ENCODE measurements around the gene CALML6.

The CALML6 gene

GRCh38 chr1:1874901-1875300 lies 40.2 kb upstream of the CALML6 start:
- Histone ChIP-seq H3K4me3 (replicated peaks; ENCODE audit: low read depth, low read length) (no peak overlapping the region), H3K36me3 (ENCODE audit: control insufficient read depth, insufficient read depth, low read length) (peaks cover 18% of the 10 kb centered on the region), H3K27me3 (replicated peaks; ENCODE audit: control insufficient read depth, insufficient read depth, low read length) (no peaks in the 10 kb centered on the region)
- no peak for DNase-seq (ENCODE audit: extremely low read depth, insufficient read length)
- TF ChIP-seq CTCF (IDR thresholded peaks at IDR 0.05; ENCODE audit: insufficient read depth, low read length, poor library complexity, severe bottlenecking) = no peak

- no peak for DNase-seq (ENCODE audit: extremely low read depth, insufficient read length)
- no peaks in the 10 kb centered on the region for H3K27me3 ChIP-seq (replicated peaks; ENCODE audit: control insufficient read depth, insufficient read depth, low read length)
- TF ChIP-seq CTCF (IDR thresholded peaks at IDR 0.05; ENCODE audit: insufficient read depth, low read length, poor library complexity, severe bottlenecking) = no peak
- H3K4me3 ChIP-seq (replicated peaks; ENCODE audit: low read depth, low read length) = no peak overlapping the region
- H3K36me3 ChIP-seq (ENCODE audit: control insufficient read depth, insufficient read depth, low read length) = peaks cover 18% of the 10 kb centered on the region
Observed at GRCh38 chr1:1875932-1876331, 39.1 kb upstream of the CALML6 start.

DNA sequence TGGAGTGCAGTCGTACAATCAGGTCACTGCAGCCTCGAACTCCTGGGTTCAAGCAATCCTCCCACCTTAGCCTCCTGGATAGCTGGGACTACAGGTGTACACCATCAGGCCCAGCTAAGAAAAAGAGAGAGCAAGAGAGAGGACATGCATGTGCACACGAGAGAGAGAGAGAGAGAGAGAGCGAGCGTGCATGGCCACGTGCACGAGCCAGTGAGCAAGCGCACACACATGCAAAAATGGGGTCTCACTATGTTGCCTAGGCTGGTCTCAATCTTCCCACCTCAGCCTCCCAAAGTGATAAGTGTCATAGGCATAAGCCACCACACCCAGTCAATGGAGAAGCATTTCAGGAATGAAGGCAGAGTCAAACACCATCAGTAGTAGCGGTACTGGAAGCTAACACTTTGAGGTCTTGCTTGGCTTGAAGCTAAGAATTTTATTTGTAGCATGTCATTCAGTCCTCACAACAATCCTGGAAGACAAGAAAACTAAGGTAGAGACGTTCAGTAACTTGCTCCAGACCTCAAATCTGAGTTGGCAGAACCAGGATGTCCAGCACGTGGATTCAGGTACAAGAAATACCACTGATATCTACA lies 38.6 kb upstream of the CALML6 start:
- Histone ChIP-seq H3K27me3 (replicated peaks; ENCODE audit: control insufficient read depth, insufficient read depth, low read length) (no peaks in the 10 kb centered on the region), H3K4me3 (replicated peaks; ENCODE audit: low read depth, low read length) (no peak overlapping the region), H3K36me3 (ENCODE audit: control insufficient read depth, insufficient read depth, low read length) (peaks cover 18% of the 10 kb centered on the region)
- DNase-seq (ENCODE audit: extremely low read depth, insufficient read length) = no peak
- no peak for TF ChIP-seq CTCF (IDR thresholded peaks at IDR 0.05; ENCODE audit: insufficient read depth, low read length, poor library complexity, severe bottlenecking)

- DNase-seq (ENCODE audit: extremely low read depth, insufficient read length) = no peak
- TF ChIP-seq CTCF (IDR thresholded peaks at IDR 0.05; ENCODE audit: insufficient read depth, low read length, poor library complexity, severe bottlenecking) = no peak
- Histone ChIP-seq H3K27me3 (replicated peaks; ENCODE audit: control insufficient read depth, insufficient read depth, low read length) (no peaks in the 10 kb centered on the region), H3K4me3 (replicated peaks; ENCODE audit: low read depth, low read length) (no peak overlapping the region), H3K36me3 (ENCODE audit: control insufficient read depth, insufficient read depth, low read length) (peaks cover 15% of the 10 kb centered on the region)
Observed at GRCh38 chr1:1877865-1878436, 37.1 kb upstream of the CALML6 start.

DNA sequence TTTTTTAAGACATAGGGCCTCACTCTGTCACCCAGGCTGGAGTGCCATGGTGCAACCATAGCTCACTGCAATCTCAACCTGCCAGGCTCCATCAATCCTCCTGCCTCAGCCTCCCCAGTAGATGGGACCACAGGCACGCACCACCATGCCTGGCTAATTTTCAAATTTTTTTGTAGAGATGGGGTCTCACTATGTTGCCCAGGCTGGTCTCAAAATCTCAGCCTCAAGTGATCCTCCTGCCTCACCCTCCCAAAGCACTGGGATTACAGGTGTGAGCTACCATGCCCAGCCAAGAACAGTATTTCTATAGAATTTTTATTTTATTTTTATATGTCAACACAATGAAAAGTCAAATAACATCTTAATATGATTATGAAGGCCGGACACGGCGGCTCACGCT lies 35.1 kb upstream of the CALML6 start:
- no peak for TF ChIP-seq CTCF (IDR thresholded peaks at IDR 0.05; ENCODE audit: insufficient read depth, low read length, poor library complexity, severe bottlenecking)
- DNase-seq (ENCODE audit: extremely low read depth, insufficient read length) = no peak
- Histone ChIP-seq H3K4me3 (replicated peaks; ENCODE audit: low read depth, low read length) (no peak overlapping the region), H3K36me3 (ENCODE audit: control insufficient read depth, insufficient read depth, low read length) (peaks cover 7% of the 10 kb centered on the region), H3K27me3 (replicated peaks; ENCODE audit: control insufficient read depth, insufficient read depth, low read length) (no peaks in the 10 kb centered on the region)
